CD4-positive, alpha-beta T cell treated with Interleukin-1 beta for 1 hour (primary cell): Measurements from ENCODE around the gene SELE.
"Not testable (repeated sequence)": the region's sequence is repeated elsewhere in the genome, so short reads cannot be mapped to it uniquely, and the experiment has no call there.

Experiments
- DNase-seq, 2 donors: peaks; one replicate each; pipeline ENCODE4 v3.0.0-alpha.2; 2020 to 2022

The SELE gene

DNA sequence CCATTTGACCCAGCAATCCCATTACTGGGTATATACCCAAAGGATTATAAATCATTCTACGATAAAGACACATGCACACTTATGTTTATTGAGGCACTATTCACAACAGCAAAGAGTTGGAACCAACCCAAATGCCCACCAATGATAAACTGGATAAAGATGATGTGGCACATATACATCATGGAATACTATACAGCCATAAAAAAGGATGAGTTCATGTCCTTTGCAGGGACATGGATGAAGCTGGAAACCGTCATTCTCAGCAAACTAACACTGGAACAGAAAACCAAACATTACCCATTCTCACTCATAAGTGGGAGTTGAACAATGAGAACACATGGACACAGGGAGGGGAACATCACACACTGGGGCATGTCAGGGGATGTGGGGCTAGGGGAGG lies 18.8 kb downstream of the SELE start:
- not testable (repeated sequence) for DNase-seq

- not testable (repeated sequence) for DNase-seq
Observed at GRCh38 chr1:169713090-169713489, 20.8 kb downstream of the SELE start.

- DNase-seq: no peak
Observed at GRCh38 chr1:169712309-169712631, 21.6 kb downstream of the SELE start.

DNA sequence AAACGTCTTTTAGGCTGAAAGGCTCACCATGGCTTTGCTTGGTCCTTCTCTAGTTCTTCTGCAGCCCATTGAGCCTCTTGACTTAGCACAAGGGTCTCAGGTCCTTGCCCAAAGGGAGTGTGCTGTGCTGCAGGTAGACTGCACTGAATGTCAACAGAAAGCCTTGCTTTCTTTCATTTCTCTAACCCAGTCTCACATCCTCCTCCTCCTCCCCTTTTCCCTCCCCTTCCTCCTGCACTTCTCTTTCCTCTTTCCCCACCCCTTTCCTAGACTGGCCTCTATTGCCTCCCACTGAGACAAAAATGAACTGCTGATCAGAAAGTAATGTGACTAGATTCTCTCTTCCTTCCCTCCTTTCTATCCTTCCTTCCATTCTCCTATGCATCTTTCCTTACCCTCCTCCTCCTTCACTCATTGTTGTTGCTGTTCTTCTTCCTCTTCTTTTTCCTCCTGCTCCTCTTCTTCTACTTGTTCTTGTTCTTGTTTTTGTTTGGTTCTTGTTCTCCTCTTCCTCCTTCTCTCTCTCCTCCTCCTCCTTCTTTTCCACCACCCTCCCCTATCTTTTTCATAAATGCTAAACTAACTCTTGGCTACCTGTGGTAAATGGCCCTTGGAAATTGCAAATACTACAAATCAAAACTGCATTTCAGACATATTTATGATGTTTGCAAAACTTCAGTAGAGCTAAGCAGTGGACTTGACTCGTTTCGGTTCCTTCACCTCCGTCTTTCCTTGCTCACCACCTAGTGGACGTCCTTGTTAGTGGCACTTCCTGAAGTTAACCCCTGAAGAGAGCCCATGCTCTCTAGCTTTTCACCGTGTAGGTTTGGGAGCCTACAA lies 22.2 kb downstream of the SELE start, which contains the start of gene SELL:
Gene SELL, minus strand, starts transcription at position 152 of the 840 bp plus-strand sequence. Its CDS starts 122 bp downstream, at position 30.
- peak; percentile 77 to 82 for DNase-seq

- DNase-seq: no peak
Observed at GRCh38 chr1:169708647-169709046, 25.2 kb downstream of the SELE start.

- peak in 1 of 2 donors; percentile 16 for DNase-seq
Observed at GRCh38 chr1:169707912-169708604, 25.8 kb downstream of the SELE start.

DNA sequence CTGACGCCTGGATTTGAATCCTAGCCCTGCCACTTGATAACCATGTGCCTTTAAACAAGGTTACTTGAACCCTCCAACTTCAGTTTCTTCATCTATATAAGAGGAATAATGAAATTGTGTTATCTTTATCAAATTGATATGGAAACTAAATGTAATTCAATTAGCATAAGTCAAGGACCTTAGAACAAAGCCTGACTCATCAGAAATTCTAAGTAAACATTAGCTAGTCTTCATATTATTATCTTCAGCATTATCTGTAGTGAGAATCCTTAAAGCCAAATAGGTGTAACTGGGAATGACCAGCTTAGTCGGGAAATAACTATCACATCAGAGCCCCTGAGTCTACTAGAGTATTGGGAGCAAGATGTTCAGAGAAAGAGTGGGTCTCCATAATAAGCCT lies 29.1 kb downstream of the SELE start:
- DNase-seq: no peak

DNA sequence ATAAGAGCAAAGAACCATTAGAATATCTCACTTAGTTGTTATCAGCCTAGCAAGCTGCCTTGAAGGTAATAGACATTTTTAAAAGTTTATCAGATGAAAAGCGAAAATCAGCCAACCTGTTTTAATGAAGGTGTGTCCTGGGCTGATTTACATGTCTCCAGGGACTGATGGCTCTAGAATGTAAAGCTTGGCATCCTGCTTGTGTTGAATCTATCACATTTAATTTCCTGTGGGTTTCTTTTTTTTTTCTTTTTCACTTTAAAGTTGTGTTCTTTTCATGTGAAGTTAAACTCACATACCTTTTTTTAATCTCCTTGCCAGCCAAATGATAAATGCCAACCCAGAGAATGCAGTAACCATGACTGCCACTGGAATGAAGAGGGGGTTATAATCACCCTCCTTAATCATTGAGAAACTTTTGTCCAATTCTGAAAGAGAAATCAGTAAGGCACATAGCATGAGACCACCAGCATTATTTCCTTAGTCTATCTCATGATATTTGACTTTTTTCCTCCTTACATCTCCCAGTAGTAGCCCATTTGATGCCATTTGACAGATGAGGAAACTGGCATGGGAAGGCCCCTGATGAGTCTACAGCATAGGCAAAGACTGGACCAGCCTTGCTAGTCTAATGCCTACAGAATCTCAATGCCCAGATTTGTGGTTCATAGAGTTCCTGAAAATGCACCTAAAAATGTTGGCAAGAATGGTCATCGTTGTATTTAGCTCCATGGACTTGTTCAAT lies 32.4 kb downstream of the SELE start:
- DNase-seq: peak in 1 of 2 donors; percentile 23

- no peak for DNase-seq
Observed at GRCh38 chr1:169699707-169700106, 34.2 kb downstream of the SELE start.

DNA sequence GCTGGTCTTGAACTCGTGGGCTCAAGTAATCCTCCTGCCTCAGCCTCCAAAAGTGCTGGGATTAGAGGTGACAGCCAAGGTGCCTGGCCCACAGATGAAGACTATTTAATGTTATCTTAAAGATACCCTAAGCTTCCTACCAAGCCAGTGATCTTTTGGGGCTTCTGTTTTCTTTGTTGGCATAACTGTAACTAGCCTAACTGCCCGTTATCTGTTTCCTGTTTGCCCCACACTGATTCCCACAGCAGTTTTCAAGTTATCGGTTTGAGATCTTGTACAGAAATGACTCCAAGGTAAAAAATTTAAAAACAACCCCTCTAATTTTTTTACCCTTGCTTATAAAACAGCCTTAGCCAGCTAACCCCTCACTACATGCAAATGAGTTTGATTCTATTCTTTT lies 34.9 kb downstream of the SELE start:
- DNase-seq: peak in 1 of 2 donors; percentile 45

GRCh38 chr1:169697755-169698154 lies 36.1 kb downstream of the SELE start:
- DNase-seq: no peak

GRCh38 chr1:169696273-169697100 lies 37.4 kb downstream of the SELE start:
- no peak for DNase-seq

DNA sequence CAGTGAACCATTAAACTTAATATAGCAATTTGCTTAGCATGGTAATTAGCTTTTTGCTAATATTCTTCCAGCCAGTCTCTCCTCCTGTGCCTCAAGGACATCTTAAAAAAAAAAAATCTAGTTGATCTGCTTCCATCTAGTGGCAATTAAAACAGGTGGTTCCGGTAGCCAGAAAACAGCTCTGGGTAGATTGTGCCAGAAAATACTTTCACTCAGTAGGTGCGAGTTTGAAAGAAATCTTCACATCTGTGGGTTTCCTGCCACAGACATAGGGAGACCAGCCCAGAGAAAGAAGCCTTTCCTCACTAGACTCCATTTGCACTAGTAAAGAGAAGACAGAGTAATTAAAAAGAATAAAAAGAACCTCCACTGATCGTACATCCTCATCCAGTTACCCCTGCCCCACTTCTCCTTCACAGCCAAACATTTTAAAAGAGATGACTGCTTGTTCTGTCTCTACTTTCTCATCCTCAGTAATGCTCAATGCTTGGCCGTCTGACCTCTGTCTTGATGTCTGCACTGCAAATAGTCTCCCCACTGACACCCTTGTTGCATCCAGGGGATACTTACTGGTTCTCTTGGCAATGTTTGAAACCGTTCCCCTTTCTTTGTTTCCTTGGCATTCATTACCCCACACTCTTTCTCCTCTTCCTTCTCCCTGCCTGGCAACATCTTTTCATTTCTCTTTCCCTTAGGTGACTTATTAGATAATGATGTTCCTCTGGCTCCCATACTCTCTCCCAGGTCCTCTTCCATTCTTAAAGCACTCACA lies 39.4 kb downstream of the SELE start:
- peak; percentile 43 to 75 for DNase-seq

- peak; percentile 50 to 65 for DNase-seq
Observed at GRCh38 chr1:169692756-169693460, 41.0 kb downstream of the SELE start.

DNA sequence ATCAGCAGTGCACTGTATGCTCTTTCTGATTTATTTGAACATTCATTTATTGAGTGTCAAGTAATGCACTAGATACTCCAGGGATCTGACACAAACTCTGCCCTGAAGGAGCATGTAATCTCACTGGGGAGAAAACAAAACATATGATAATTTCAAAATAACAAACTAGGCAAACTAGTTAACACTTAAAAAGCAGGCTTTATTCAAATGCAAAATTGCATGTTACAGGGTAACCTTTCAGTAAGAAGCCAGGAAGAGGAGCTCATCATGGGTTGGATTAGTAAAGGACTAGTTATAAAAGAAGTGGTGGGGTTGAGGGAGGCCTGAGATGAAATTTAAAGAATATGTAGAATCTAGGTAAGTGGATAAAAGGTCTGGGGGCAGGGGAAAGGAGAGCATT lies 43.4 kb downstream of the SELE start:
- no peak for DNase-seq

GRCh38 chr1:169689395-169689794 lies 44.5 kb downstream of the SELE start:
- DNase-seq: no peak

DNA sequence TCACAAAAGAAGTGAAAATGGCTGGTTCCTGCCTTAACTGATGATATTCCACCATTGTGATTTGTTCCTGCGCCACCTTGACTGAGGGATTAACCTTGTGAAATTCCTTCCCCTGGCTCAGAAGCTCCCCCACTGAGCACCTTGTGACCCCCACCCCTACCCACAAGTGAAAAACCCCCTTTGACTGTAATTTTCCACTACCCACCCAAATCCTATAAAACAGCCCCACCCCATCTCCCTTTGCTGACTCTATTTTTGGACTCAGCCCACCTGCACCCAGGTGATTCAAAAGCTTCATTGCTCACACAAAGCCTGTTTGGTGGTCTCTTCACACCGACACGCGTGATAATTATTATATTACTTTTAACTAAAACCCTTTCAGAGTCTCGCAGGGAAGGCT lies 45.5 kb downstream of the SELE start:
- DNase-seq: not testable (repeated sequence)

GRCh38 chr1:169683661-169684060 lies 50.2 kb downstream of the SELE start:
- no peak for DNase-seq

DNA sequence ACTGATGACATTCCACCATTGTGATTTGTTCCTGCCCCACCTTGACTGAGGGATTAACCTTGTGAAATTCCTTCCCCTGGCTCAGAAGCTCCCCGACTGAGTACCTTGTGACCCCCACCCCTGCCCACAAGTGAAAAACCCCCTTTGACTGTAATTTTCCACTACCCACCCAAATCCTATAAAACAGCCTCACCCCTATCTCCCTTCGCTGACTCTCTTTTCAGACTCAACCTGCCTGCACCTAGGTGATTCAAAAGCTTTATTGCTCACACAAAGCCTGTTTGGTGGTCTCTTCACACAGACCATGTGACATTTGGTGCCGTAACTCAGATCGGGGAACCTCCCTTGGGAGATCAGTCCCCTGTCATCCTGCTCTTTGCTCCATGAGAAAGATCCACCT lies 50.7 kb downstream of the SELE start:
- not testable (repeated sequence) for DNase-seq

DNA sequence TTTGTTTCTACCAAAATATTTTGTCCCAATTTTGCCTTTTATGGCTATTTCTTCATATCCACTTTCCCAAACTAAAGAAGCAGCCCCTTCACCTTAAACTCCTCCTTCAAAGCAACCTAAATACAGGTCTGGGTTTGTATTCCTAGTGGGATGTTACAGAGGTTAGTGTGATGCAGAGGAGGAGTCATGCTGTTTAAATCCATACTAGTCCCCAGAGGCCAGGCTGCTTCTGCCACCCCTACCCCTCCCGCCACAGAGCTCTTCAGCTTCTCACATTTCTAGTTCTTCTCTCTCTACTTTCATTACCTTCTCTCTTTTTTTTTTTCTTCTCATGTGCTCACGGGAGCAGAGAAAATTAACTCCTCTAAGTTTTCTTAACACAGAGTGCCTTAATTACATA lies 51.8 kb downstream of the SELE start:
- no peak for DNase-seq

DNA sequence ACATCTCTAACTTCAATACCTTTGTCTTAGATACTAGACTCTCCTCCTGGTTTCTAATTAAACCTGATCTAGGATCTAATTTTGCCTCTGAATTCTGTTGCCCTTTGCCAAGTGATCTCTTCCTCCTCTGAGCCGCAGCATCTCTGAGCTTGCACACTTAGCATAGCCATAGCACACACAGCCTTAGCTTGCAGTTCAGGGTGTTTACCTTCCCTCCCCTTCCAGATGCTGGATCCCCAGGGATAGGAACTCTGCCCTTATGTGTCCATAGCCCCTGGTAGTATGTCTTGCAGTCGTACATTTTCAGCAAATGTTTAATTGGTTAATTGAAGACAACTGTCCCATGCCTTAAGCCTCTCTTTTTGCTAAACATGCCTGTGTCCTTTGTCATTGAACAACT lies 52.7 kb downstream of the SELE start:
- no peak for DNase-seq
